ENCODE measurements around the gene CCDC71L.

DNA sequence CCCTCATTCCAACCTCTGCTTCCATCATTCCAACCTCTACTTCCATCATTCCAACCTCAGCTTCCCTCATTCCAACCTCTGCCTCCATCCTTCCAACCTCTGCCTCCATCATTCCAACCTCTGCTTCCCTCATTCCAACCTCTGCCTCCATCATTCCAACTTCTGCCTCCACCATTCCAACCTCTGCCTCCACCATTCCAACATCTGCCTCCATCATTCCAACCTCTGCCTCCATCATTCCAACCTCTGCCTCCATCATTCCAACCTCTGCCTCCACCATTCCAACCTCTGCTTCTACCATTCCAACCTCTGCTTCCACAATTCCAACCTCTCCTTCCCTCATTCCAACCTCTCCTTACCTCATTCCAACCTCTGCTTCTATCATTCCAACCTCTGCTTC is 30.3 kb downstream of the CCDC71L start:
- TF ChIP-seq, protein P1, sequence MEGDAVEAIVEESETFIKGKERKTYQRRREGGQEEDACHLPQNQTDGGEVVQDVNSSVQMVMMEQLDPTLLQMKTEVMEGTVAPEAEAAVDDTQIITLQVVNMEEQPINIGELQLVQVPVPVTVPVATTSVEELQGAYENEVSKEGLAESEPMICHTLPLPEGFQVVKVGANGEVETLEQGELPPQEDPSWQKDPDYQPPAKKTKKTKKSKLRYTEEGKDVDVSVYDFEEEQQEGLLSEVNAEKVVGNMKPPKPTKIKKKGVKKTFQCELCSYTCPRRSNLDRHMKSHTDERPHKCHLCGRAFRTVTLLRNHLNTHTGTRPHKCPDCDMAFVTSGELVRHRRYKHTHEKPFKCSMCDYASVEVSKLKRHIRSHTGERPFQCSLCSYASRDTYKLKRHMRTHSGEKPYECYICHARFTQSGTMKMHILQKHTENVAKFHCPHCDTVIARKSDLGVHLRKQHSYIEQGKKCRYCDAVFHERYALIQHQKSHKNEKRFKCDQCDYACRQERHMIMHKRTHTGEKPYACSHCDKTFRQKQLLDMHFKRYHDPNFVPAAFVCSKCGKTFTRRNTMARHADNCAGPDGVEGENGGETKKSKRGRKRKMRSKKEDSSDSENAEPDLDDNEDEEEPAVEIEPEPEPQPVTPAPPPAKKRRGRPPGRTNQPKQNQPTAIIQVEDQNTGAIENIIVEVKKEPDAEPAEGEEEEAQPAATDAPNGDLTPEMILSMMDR (IDR thresholded peaks at IDR 0.05; ENCODE audit: low read depth, low read length, missing input control), result no peak
- TF ChIP-seq RAD21 (IDR thresholded peaks at IDR 0.05), result no peak
- TF ChIP-seq, protein P2, sequence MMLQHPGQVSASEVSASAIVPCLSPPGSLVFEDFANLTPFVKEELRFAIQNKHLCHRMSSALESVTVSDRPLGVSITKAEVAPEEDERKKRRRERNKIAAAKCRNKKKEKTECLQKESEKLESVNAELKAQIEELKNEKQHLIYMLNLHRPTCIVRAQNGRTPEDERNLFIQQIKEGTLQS (IDR thresholded peaks at IDR 0.05), result no peak
- TF ChIP-seq, protein P3, sequence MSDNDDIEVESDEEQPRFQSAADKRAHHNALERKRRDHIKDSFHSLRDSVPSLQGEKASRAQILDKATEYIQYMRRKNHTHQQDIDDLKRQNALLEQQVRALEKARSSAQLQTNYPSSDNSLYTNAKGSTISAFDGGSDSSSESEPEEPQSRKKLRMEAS (IDR thresholded peaks at IDR 0.05), result no peak
